MCF 10A (cell line): ENCODE data around the gene ARHGAP27. TPM values are rescaled to one million over a fixed set of nuclear protein-coding genes. Genes with fewer than 3 reads are reported as not detected.

ENCODE experiments used
- BruUV-seq: library from RNA; stranded (reverse); fragments of 400-500 nt; replicated peaks from 2 replicates; lab custom pipeline; 2021; lab: Mats Ljungman, UMichigan
- CTCF ChIA-PET: fragments of 300-600 bp; sonication (Branson Sonifier 250); formaldehyde crosslinking; extraction: SDS; loops from one replicate; lab custom pipeline; 2021; ENCODE audit warnings: antibody characterized with exemption, inconsistent platforms; lab: Yijun Ruan, JAX
- POLR2A ChIA-PET: fragments of 300-600, 350-650 bp; sonication (Branson Sonifier 250); formaldehyde crosslinking; extraction: SDS; loops from one replicate; lab custom pipeline; 2020; ENCODE audit warnings: antibody characterized with exemption, inconsistent platforms; lab: Yijun Ruan, JAX
- DNase-seq: peaks from one replicate; pipeline ENCODE4 v3.0.0-alpha.2; 2018; ENCODE audit not compliant: unreplicated experiment
- H3K27ac Mint-ChIP-seq: one replicate; pipeline ENCODE4 v1.8.0; 2022; ENCODE audit warnings: mild to moderate bottlenecking, low read depth, mixed read lengths; ENCODE audit not compliant: unreplicated experiment
- H3K27me3 Mint-ChIP-seq: one replicate; pipeline ENCODE4 v1.8.0; 2022; ENCODE audit warnings: mixed read lengths; ENCODE audit not compliant: insufficient read depth, unreplicated experiment
- H3K36me3 Mint-ChIP-seq: one replicate; pipeline ENCODE4 v1.8.0; 2022; ENCODE audit warnings: mild to moderate bottlenecking, moderate library complexity, mixed read lengths; ENCODE audit not compliant: insufficient read depth, unreplicated experiment
- H3K4me1 Mint-ChIP-seq: one replicate; pipeline ENCODE4 v1.8.0; 2022; ENCODE audit warnings: mixed read lengths; ENCODE audit not compliant: insufficient read depth, unreplicated experiment
- H3K4me3 Mint-ChIP-seq: one replicate; pipeline ENCODE4 v1.8.0; 2022; ENCODE audit warnings: mild to moderate bottlenecking, moderate library complexity, mixed read lengths; ENCODE audit not compliant: unreplicated experiment
- H3K9me3 Mint-ChIP-seq: one replicate; pipeline ENCODE4 v1.8.0; 2022; ENCODE audit warnings: mixed read lengths; ENCODE audit not compliant: unreplicated experiment
- CTCF ChIP-seq: fragments of 200-600 bp; IDR thresholded peaks from one replicate; pipeline ENCODE4 v1.8.0; 2022; ENCODE audit warnings: antibody characterized with exemption, mild to moderate bottlenecking; ENCODE audit not compliant: unreplicated experiment
- intact Hi-C: fragments of 100-400 bp; cut with micrococcal nuclease; formaldehyde crosslinking; loops from 2 replicates; pipeline ENCODE4 v1.14.1; 2022
- total RNA-seq: library from RNA; stranded (reverse); gene quantifications from 2 replicates; pipeline ENCODE4 v1.2.3, GENCODE V29; 2022

Gene ARHGAP27
- total RNA-seq, 1 experiment from 2014 or later, result 30.5 TPM

DNA sequence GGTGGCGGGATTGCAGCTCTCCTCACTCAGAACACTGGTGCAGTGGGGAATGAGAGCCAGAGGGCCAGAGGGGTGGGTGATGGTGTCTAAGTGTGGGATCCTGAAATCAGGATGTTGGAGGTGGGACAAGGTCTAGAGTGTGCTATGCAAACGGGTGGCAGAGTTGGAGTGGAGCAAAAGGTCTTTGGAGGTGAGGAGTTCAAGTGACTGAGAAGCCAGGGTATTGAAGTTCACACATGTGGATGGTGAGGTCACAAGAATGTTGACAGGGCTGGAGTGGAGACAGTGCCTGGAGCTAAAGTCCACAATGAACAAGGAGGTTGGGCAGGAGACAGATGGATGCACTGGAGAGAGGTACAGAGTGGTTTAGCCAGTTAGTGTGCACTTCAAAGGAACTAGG, 77.6 kb downstream of the ARHGAP27 start:
- no peak for DNase-seq
- no peaks in the 10 kb centered on the region for H3K9me3 Mint-ChIP-seq
- intact Hi-C loops, result no loop called here
- ChIA-PET POLR2A (interaction anchor here (0.6 to 1.4 kb wide), 2 partner anchors 10 to 13 kb away, joined by 3 read pairs; no protein-coding TSS in a partner anchor), CTCF (no interaction called here)
- H3K4me1 Mint-ChIP-seq, result peaks cover 6% of the 10 kb centered on the region
- H3K27ac Mint-ChIP-seq, result no peak overlapping the region
- no peak overlapping the region for H3K4me3 Mint-ChIP-seq
- BruUV-seq, result no TSS peak
- H3K27me3 Mint-ChIP-seq, result no peaks in the 10 kb centered on the region
- H3K36me3 Mint-ChIP-seq, result no peaks in the 10 kb centered on the region
- no peak for TF ChIP-seq CTCF

- ChIA-PET CTCF (no interaction called here), POLR2A (no interaction called here)
- no peak overlapping the region for H3K27ac Mint-ChIP-seq
- peaks cover 6% of the 10 kb centered on the region for H3K4me1 Mint-ChIP-seq
- no peaks in the 10 kb centered on the region for H3K36me3 Mint-ChIP-seq
- H3K27me3 Mint-ChIP-seq, result no peaks in the 10 kb centered on the region
- DNase-seq, result no peak
- no peak for TF ChIP-seq CTCF
- intact Hi-C loops, result no loop called here
- H3K9me3 Mint-ChIP-seq, result no peaks in the 10 kb centered on the region
- no peak overlapping the region for H3K4me3 Mint-ChIP-seq
- BruUV-seq, result no TSS peak
These were observed 79.6 kb downstream of the ARHGAP27 start for GRCh38 chr17:45353043-45353442.

GRCh38 chr17:45351831-45352230, 80.8 kb downstream of the ARHGAP27 start:
- CTCF ChIA-PET, result no interaction called here
- Mint-ChIP-seq H3K9me3 (no peaks in the 10 kb centered on the region), H3K36me3 (no peaks in the 10 kb centered on the region), H3K27ac (no peak overlapping the region), H3K4me1 (peaks cover 6% of the 10 kb centered on the region), H3K4me3 (no peak overlapping the region), H3K27me3 (no peaks in the 10 kb centered on the region)
- intact Hi-C loops, result no loop called here
- no TSS peak for BruUV-seq
- no peak for DNase-seq
- no peak for TF ChIP-seq CTCF
- POLR2A ChIA-PET, result no interaction called here

- no peaks in the 10 kb centered on the region for H3K4me1 Mint-ChIP-seq
- intact Hi-C loops, result no loop called here
- CTCF ChIA-PET, result interaction anchor here (0.6 kb wide), 1 partner anchor 21 kb away, joined by 3 read pairs; no protein-coding TSS in a partner anchor
- no peaks in the 10 kb centered on the region for H3K9me3 Mint-ChIP-seq
- POLR2A ChIA-PET, result no interaction called here
- no peak overlapping the region for H3K27ac Mint-ChIP-seq
- H3K36me3 Mint-ChIP-seq, result no peaks in the 10 kb centered on the region
- DNase-seq, result no peak
- H3K27me3 Mint-ChIP-seq, result no peaks in the 10 kb centered on the region
- no peak for TF ChIP-seq CTCF
- H3K4me3 Mint-ChIP-seq, result no peak overlapping the region
- no TSS peak for BruUV-seq
These were observed 85.2 kb downstream of the ARHGAP27 start for GRCh38 chr17:45347444-45347843.
